K562 (cell line): ENCODE measurements around the gene ADGRA3. TPM values are rescaled to one million over a fixed set of nuclear protein-coding genes. Genes with fewer than 3 reads are reported as not detected.

Experiments used
- ATAC-seq: fragments of 200-7000 bp; cut with Tn5 transposase; 3 replicates; pipeline ENCODE4 v1.9.1; 2020; ENCODE audit warnings: moderate library complexity
- BruUV-seq: library from RNA; stranded (reverse); fragments of 400-500 nt; replicated peaks from 2 replicates; lab custom pipeline; 2021; lab: Mats Ljungman, UMichigan
- CTCF ChIA-PET: fragments of 300-600 bp; formaldehyde crosslinking; extraction: SDS; loops from one replicate; lab custom pipeline; 2021; ENCODE audit warnings: low intra/inter-chr PET ratio; lab: Yijun Ruan, JAX
- POLR2A ChIA-PET: fragments of 300-600, 350-650 bp; sonication (Branson Sonifier 250); formaldehyde crosslinking; extraction: SDS; loops from one replicate; lab custom pipeline; 2021; ENCODE audit warnings: antibody characterized with exemption, inconsistent platforms; lab: Yijun Ruan, JAX
- DNase-seq, 4 experiments: peaks; one replicate each; pipeline versions ENCODE4 v3.0.0 to v3.0.0-alpha.2; 2011 to 2018; ENCODE audit warnings: low spot score in 3 of 4, mixed read lengths in 3 of 4; ENCODE audit errors: extremely low read depth in 1 of 4
- FAIRE-seq: peaks from 2 replicates; lab custom pipeline; 2011; peaks lifted over from hg19 to GRCh38; lab: Jason Lieb, UNC
- H2AFZ ChIP-seq: 2 replicates; pipeline ENCODE4 v1.6.0; 2011; ENCODE audit warnings: low read depth, low read length, control low read depth, inconsistent platforms
- H3K27ac ChIP-seq: fragments of 200-600 bp; 3 replicates; pipeline ENCODE4 v1.8.0; 2011; ENCODE audit warnings: low read depth, mild to moderate bottlenecking, control low read depth, inconsistent platforms, low read length, moderate library complexity, mixed read lengths; ENCODE audit errors: extremely low read depth
- H3K27me3 ChIP-seq, 2 experiments: fragments of 300-600 bp in 1 of 2; 2 replicates in 1 of 2; 3 replicates in 1 of 2; pipeline versions ENCODE4 v1.6.0 to v1.8.0; 2011; ENCODE audit warnings: inconsistent platforms in 2 of 2, low read length in 2 of 2, mild to moderate bottlenecking in 1 of 2, mixed read lengths in 1 of 2, moderate library complexity in 1 of 2; ENCODE audit not compliant: control insufficient read depth in 2 of 2, insufficient read depth in 2 of 2
- H3K36me3 ChIP-seq: fragments of 300-600 bp; 3 replicates; pipeline ENCODE4 v1.8.0; 2011; ENCODE audit warnings: mild to moderate bottlenecking, low read length, inconsistent platforms; ENCODE audit not compliant: control insufficient read depth, insufficient read depth
- H3K4me1 ChIP-seq, 2 experiments: fragments of 200-600 bp in 1 of 2; replicated peaks in 1 of 2; 2 replicates in 1 of 2; 3 replicates in 1 of 2; pipeline versions ENCODE4 v1.5.1 to v1.8.0; 2011; ENCODE audit warnings: inconsistent platforms in 2 of 2, low read length in 2 of 2, mild to moderate bottlenecking in 1 of 2, mixed read lengths in 1 of 2, moderate library complexity in 1 of 2; ENCODE audit not compliant: control insufficient read depth in 2 of 2, insufficient read depth in 2 of 2
- H3K4me2 ChIP-seq: 2 replicates; pipeline ENCODE4 v1.6.1; 2011; ENCODE audit warnings: low read length, control low read depth, inconsistent platforms, mixed read lengths; ENCODE audit not compliant: insufficient read depth
- H3K4me3 ChIP-seq: fragments of 200-600 bp; sonication (generic), shearing (Covaris generic); 2 replicates; pipeline ENCODE4 v1.5.1; 2016; ENCODE audit warnings: control low read depth, inconsistent platforms
- H3K79me2 ChIP-seq: fragments of 200-600 bp; 3 replicates; pipeline ENCODE4 v1.8.0; 2011; ENCODE audit warnings: low read length, inconsistent platforms; ENCODE audit not compliant: control insufficient read depth, insufficient read depth
- H3K9ac ChIP-seq, 2 experiments: 2 replicates each; pipeline versions ENCODE4 v1.6.0 to v1.6.1; 2011; ENCODE audit warnings: low read depth in 2 of 2, low read length in 2 of 2, control low read depth in 1 of 2, inconsistent platforms in 1 of 2, mild to moderate bottlenecking in 1 of 2, mixed read lengths in 1 of 2; ENCODE audit not compliant: insufficient read depth in 1 of 2
- H3K9me1 ChIP-seq: one replicate; pipeline ENCODE4 v1.6.0; 2011; ENCODE audit warnings: inconsistent platforms, mild to moderate bottlenecking, low read length, moderate library complexity; ENCODE audit not compliant: control insufficient read depth, insufficient read depth
- H3K9me3 ChIP-seq: replicated peaks from 2 replicates; pipeline ENCODE4 v1.5.1; 2011; ENCODE audit warnings: low read depth, low read length, inconsistent platforms; ENCODE audit not compliant: control insufficient read depth, insufficient read depth
- H4K20me1 ChIP-seq: replicated peaks from 2 replicates; pipeline ENCODE4 v1.6.1; 2011; ENCODE audit warnings: low read length, inconsistent platforms, mixed read lengths; ENCODE audit not compliant: control insufficient read depth, insufficient read depth
- CTCF ChIP-seq, 3 experiments: IDR thresholded peaks in 2 of 3; conservative IDR thresholded peaks in 1 of 3; 2 replicates each; pipeline ENCODE4 v1.5.1; 2011 to 2012; ENCODE audit warnings: low read length in 3 of 3, mild to moderate bottlenecking in 3 of 3, control low read depth in 2 of 3, improper control_type of control experiment in 1 of 3, inconsistent platforms in 1 of 3, low read depth in 1 of 3, mixed read lengths in 1 of 3, moderate library complexity in 1 of 3; ENCODE audit not compliant: insufficient read depth in 2 of 3
- ERF ChIP-seq: fragments of 450-650 bp; formaldehyde crosslinking; IDR thresholded peaks from 2 replicates; pipeline ENCODE4 v1.4.0; 2020; ENCODE audit warnings: mild to moderate bottlenecking, mixed read lengths
- MTA3 ChIP-seq: fragments of 450-650 bp; formaldehyde crosslinking; IDR thresholded peaks from 2 replicates; pipeline ENCODE4 v1.6.1; 2017; ENCODE audit warnings: mild to moderate bottlenecking, borderline replicate concordance
- NCOR1 ChIP-seq: fragments of 450-650 bp; IDR thresholded peaks from 2 replicates; pipeline ENCODE4 v1.6.1; 2016; ENCODE audit warnings: mild to moderate bottlenecking, moderate library complexity
- NFIC ChIP-seq: fragments of 450-650 bp; IDR thresholded peaks from 2 replicates; pipeline ENCODE4 v1.6.1; 2017; ENCODE audit warnings: mild to moderate bottlenecking, inconsistent platforms
- PHF8 ChIP-seq: fragments of 200-600 bp; sonication (generic); IDR thresholded peaks from 2 replicates; pipeline ENCODE4 v1.6.1; 2012; ENCODE audit warnings: mixed run types, mild to moderate bottlenecking, inconsistent platforms, low read length, moderate library complexity, borderline replicate concordance
- SMARCA4 ChIP-seq: fragments of 450-650 bp; IDR thresholded peaks from 2 replicates; pipeline ENCODE4 v1.6.1; 2016
- SMARCB1 ChIP-seq: IDR thresholded peaks from 2 replicates; pipeline ENCODE4 v1.6.1; 2011; ENCODE audit warnings: improper control_type of control experiment, low read depth; ENCODE audit not compliant: insufficient read length
- SP2 ChIP-seq: IDR thresholded peaks from 2 replicates; pipeline ENCODE4 v1.6.1; 2011; ENCODE audit warnings: mild to moderate bottlenecking, low read depth, low read length, moderate library complexity; ENCODE audit not compliant: poor library complexity, severe bottlenecking; ENCODE audit errors: extremely low read depth
- ZFP1 ChIP-seq: fragments of 450-650 bp; formaldehyde crosslinking; IDR thresholded peaks from 2 replicates; pipeline ENCODE4 v1.4.0; 2020; ENCODE audit warnings: mild to moderate bottlenecking, mixed read lengths
- ZNF354B ChIP-seq: fragments of 250-450 bp; sonication (Bioruptor Pico); IDR thresholded peaks from 2 replicates; pipeline ENCODE4 v1.4.0; 2020
- in situ Hi-C: fragments of 300-500 bp; cut with MboI; formaldehyde crosslinking; loops from 4 replicates; pipeline ENCODE4 v1.15.0; 2018; ENCODE audit warnings: inconsistent platforms, mixed read lengths
- intact Hi-C: fragments of 100-400 bp; cut with micrococcal nuclease; formaldehyde crosslinking; loops from 2 replicates; pipeline ENCODE4 v1.14.2; 2022
- polyA plus RNA-seq, 8 experiments: library from polyadenylated mRNA; depleted of rRNA in 4 of 8; stranded (reverse) in 5 of 8; unstranded in 3 of 8; fragments of >200 nt; fragmentation: Nextera tagmentation in 2 of 8; fragmentation: Illumina TruSeq in 1 of 8; extraction: Ambion mirVana in 2 of 8; extraction: Trizol in 1 of 8; gene quantifications; 2 replicates each; pipeline versions ENCODE4 v1.2.1 to v1.2.3, GENCODE V29; 2011 to 2014; ENCODE audit warnings: inconsistent platforms in 1 of 8, missing spikeins in 1 of 8
- total RNA-seq, 7 experiments: library from RNA; depleted of rRNA in 6 of 7; stranded (reverse); fragments of >200 nt in 6 of 7; fragmentation: Illumina TruSeq in 2 of 7; extraction: Trizol in 2 of 7; gene quantifications; 2 replicates each; pipeline versions ENCODE4 v1.2.1 to v1.2.3, GENCODE V29; 2011 to 2021; ENCODE audit warnings: low replicate concordance in 1 of 7

The ADGRA3 gene
- total and polyA plus RNA-seq, 9 of the 15 experiments (the other 6 are each of a cell fraction or from before 2014, with no cell fraction given), result 0.06 to 2.3 (median 0.27) TPM; not detected in 3

- TF ChIP-seq SMARCA4 (no peak), SMARCB1 (no peak), SP2 (no peak), NFIC (no peak), NCOR1 (no peak)
These were observed at the start of gene ADGRA3 (continued) for GRCh38 chr4:22515888-22516541.

- H3K4me2 ChIP-seq, result no peak overlapping the region
- BruUV-seq, result no TSS peak
- no peaks in the 10 kb centered on the region for H3K9me1 ChIP-seq
- in situ Hi-C loops, result no loop called here
- H3K4me1 ChIP-seq, result no peaks in the 10 kb centered on the region
- no peak for ATAC-seq
- no peak for TF ChIP-seq PHF8
- no peak for TF ChIP-seq CTCF (IDR thresholded peaks at IDR 0.05 in 2 of 3, conservative IDR thresholded peaks at IDR 0.05 in 1 of 3; ENCODE audit: insufficient read depth in 2 of 3, low read depth in 1 of 3, low read length in 3 of 3)
- TF ChIP-seq ERF (CRISPR knock-in tag), result no peak
- TF ChIP-seq MTA3, result no peak
- TF ChIP-seq ZNF354B (CRISPR knock-in tag), result no peak
- TF ChIP-seq ZFP1 (CRISPR knock-in tag), result no peak
- TF ChIP-seq, all 486 proteins: peak for 0
- Histone ChIP-seq H3K27ac (no peak overlapping the region), H3K9me3 (peaks cover 3% of the 10 kb centered on the region), H3K79me2 (no peaks in the 10 kb centered on the region), H2AFZ (no peak overlapping the region), H3K27me3 (no peaks in the 10 kb centered on the region), H4K20me1 (no peaks in the 10 kb centered on the region), H3K4me3 (no peak overlapping the region), H3K9ac (no peak overlapping the region), H3K36me3 (no peaks in the 10 kb centered on the region)
- intact Hi-C loops, result no loop called here
- DNase-seq (no peak), FAIRE-seq (no peak)
- ChIA-PET POLR2A (no interaction called here), CTCF (no interaction called here)
These were observed 40.6 kb upstream of the ADGRA3 start for GRCh38 chr4:22556495-22556894.
